Thyroid gland (tissue), 4 donors: ENCODE data around the gene IFT43. TPM values are rescaled to one million over a fixed set of nuclear protein-coding genes. Genes with fewer than 3 reads are reported as not detected.

ENCODE experiments used
- DNase-seq, 2 donors: peaks; one replicate each; pipeline ENCODE4 v3.0.0-alpha.2; 2019
- H3K27ac ChIP-seq, 3 donors: fragments of 200-600 bp; sonication (generic); 1 replicate in 2 of 3; 2 replicates in 1 of 3; pipeline ENCODE4 v1.5.1; 2016 to 2019; ENCODE audit warnings: mild to moderate bottlenecking in 1 of 3, moderate library complexity in 1 of 3
- H3K27me3 ChIP-seq: fragments of 200-600 bp; sonication (generic); one replicate; pipeline ENCODE4 v1.5.1; 2019
- H3K36me3 ChIP-seq, 2 donors: fragments of 200-600 bp; sonication (generic); one replicate each; pipeline ENCODE4 v1.5.1; 2016 to 2019
- H3K4me1 ChIP-seq, 2 donors: fragments of 200-600 bp; sonication (generic); one replicate each; pipeline ENCODE4 v1.5.1; 2017 to 2019
- H3K4me3 ChIP-seq, 3 donors: fragments of 200-600 bp; sonication (generic); replicated peaks in 1 of 3; 1 replicate in 2 of 3; 2 replicates in 1 of 3; pipeline ENCODE4 v1.5.1; 2016; ENCODE audit warnings: mild to moderate bottlenecking in 1 of 3
- H3K9me3 ChIP-seq: fragments of 200-600 bp; sonication (generic); one replicate; pipeline ENCODE4 v1.5.1; 2017
- CTCF ChIP-seq, 6 experiments: fragments of 200-600 bp in 3 of 6; fragments of 450-650 bp in 3 of 6; sonication (generic) in 3 of 6; IDR thresholded peaks; one replicate each; pipeline ENCODE4 v1.5.1; 2016 to 2019; ENCODE audit warnings: antibody characterized with exemption in 6 of 6, mild to moderate bottlenecking in 2 of 6, inconsistent platforms in 1 of 6, moderate library complexity in 1 of 6
- POLR2A ChIP-seq, 2 donors: fragments of 450-650 bp; IDR thresholded peaks; one replicate each; pipeline ENCODE4 v1.6.1; 2017; ENCODE audit warnings: antibody characterized with exemption in 2 of 2, mild to moderate bottlenecking in 2 of 2, moderate library complexity in 1 of 2
- WGBS, 2 donors: methylation state at CpG; one replicate each; pipeline ENCODE4 v1.1.5; 2017; 5-methylcytosine and 5-hydroxymethylcytosine counted together
- intact Hi-C: fragments of 100-400 bp; cut with DNase I; formaldehyde crosslinking; loops from one replicate; pipeline ENCODE4 v1.15.1; 2023
- total RNA-seq, 4 donors: library from RNA; depleted of rRNA; stranded (reverse); fragments of >200 nt; gene quantifications; one replicate each; pipeline ENCODE4 v1.2.3, GENCODE V29; 2016

IFT43 gene
- total RNA-seq, 4 donors from 2014 or later: 39.0 to 59.8 (median 52.4) TPM

- TF ChIP-seq CTCF (IDR thresholded peaks at IDR 0.05) (no peak), POLR2A (IDR thresholded peaks at IDR 0.05) (no peak)
- intact Hi-C loops: no loop called here
Observed at GRCh38 chr14:76078501-76078900, 92.9 kb downstream of the IFT43 start.

GRCh38 chr14:76080025-76080424, 94.5 kb downstream of the IFT43 start:
- no peak for TF ChIP-seq POLR2A (IDR thresholded peaks at IDR 0.05)
- TF ChIP-seq CTCF (IDR thresholded peaks at IDR 0.05): no peak
- H3K4me3 ChIP-seq: no peak overlapping the region
- no peaks in the 10 kb centered on the region for H3K27me3 ChIP-seq
- H3K27ac ChIP-seq: no peak overlapping the region
- WGBS, 2 donors: 75 to 79% methylated on average over 5 to 10 of the region's 10 CpGs
- no peak for DNase-seq
- no peaks in the 10 kb centered on the region for H3K4me1 ChIP-seq
- intact Hi-C loops: no loop called here
- H3K36me3 ChIP-seq: peaks cover 0 to 9% of the 10 kb centered on the region in 2 donors
- no peaks in the 10 kb centered on the region for H3K9me3 ChIP-seq

More at GRCh38 chr14:76078501-76078900, 92.9 kb downstream of the IFT43 start:
- peaks cover 0 to 6% of the 10 kb centered on the region in 2 donors for H3K36me3 ChIP-seq
- no peak overlapping the region for H3K27ac ChIP-seq
- WGBS, 2 donors: 96 to 98% methylated on average over 7 to 10 of the region's 10 CpGs
- no peaks in the 10 kb centered on the region for H3K27me3 ChIP-seq
- DNase-seq: no peak
- no peaks in the 10 kb centered on the region for H3K9me3 ChIP-seq
- H3K4me1 ChIP-seq: no peaks in the 10 kb centered on the region
- H3K4me3 ChIP-seq: no peak overlapping the region

- no peak overlapping the region for H3K4me3 ChIP-seq
- H3K9me3 ChIP-seq: no peaks in the 10 kb centered on the region
- no peak for TF ChIP-seq POLR2A (IDR thresholded peaks at IDR 0.05)
- no peak for TF ChIP-seq CTCF (IDR thresholded peaks at IDR 0.05)
- H3K4me1 ChIP-seq: no peaks in the 10 kb centered on the region
- WGBS, 2 donors: 75 to 77% methylated on average over 6 of the region's 6 CpGs
- peaks cover 0 to 9% of the 10 kb centered on the region in 2 donors for H3K36me3 ChIP-seq
- H3K27ac ChIP-seq: no peak overlapping the region
- H3K27me3 ChIP-seq: no peaks in the 10 kb centered on the region
- DNase-seq: no peak
- intact Hi-C loops: no loop called here
Observed at GRCh38 chr14:76080471-76080870, 94.9 kb downstream of the IFT43 start.

- intact Hi-C loops: no loop called here
- WGBS, 2 donors: 94 to 95% methylated on average over 7 of the region's 7 CpGs
Observed at GRCh38 chr14:76081642-76082041, 96.1 kb downstream of the IFT43 start.

More at GRCh38 chr14:76081642-76082041, 96.1 kb downstream of the IFT43 start:
- H3K36me3 ChIP-seq: peaks cover 0 to 9% of the 10 kb centered on the region in 2 donors
- H3K4me3 ChIP-seq: no peak overlapping the region
- no peak for DNase-seq
- no peak for TF ChIP-seq POLR2A (IDR thresholded peaks at IDR 0.05)
- TF ChIP-seq CTCF (IDR thresholded peaks at IDR 0.05): no peak
- no peak overlapping the region for H3K27ac ChIP-seq
- no peaks in the 10 kb centered on the region for H3K27me3 ChIP-seq
- no peaks in the 10 kb centered on the region for H3K9me3 ChIP-seq
- H3K4me1 ChIP-seq: no peaks in the 10 kb centered on the region
